Ishikawa (cell line): ENCODE results near the gene GINS2.

Source experiments
- CEBPB ChIP-seq: IDR thresholded peaks from 2 replicates; pipeline ENCODE4 v1.6.1; 2012
- CREB1 ChIP-seq: IDR thresholded peaks from 2 replicates; pipeline ENCODE4 v1.6.1; 2012; ENCODE audit warnings: low read depth
- EGR1 ChIP-seq: IDR thresholded peaks from 2 replicates; pipeline ENCODE4 v1.6.1; 2012
- EP300 ChIP-seq: IDR thresholded peaks from 2 replicates; pipeline ENCODE4 v1.6.1; 2012; ENCODE audit warnings: borderline replicate concordance
- FOXM1 ChIP-seq: IDR thresholded peaks from 2 replicates; pipeline ENCODE4 v1.6.1; 2012; ENCODE audit warnings: low read depth, borderline replicate concordance
- NFIC ChIP-seq: IDR thresholded peaks from 2 replicates; pipeline ENCODE4 v1.6.1; 2012
- RAD21 ChIP-seq: IDR thresholded peaks from 2 replicates; pipeline ENCODE4 v1.6.1; 2012; ENCODE audit warnings: low read depth
- TAF1 ChIP-seq: IDR thresholded peaks from 2 replicates; pipeline ENCODE4 v1.6.1; 2012; ENCODE audit warnings: low read depth, mild to moderate bottlenecking
- TCF12 ChIP-seq: IDR thresholded peaks from 2 replicates; pipeline ENCODE4 v1.6.1; 2012; ENCODE audit warnings: low read depth
- TEAD4 ChIP-seq: IDR thresholded peaks from 2 replicates; pipeline ENCODE4 v1.6.1; 2012
- YY1 ChIP-seq: IDR thresholded peaks from 2 replicates; pipeline ENCODE4 v1.6.1; 2012; ENCODE audit warnings: low read depth
- ZBTB7A ChIP-seq: IDR thresholded peaks from 2 replicates; pipeline ENCODE4 v1.6.1; 2012; ENCODE audit warnings: low read depth
- TF ChIP-seq, protein P1 (sequence below): IDR thresholded peaks from 2 replicates; pipeline ENCODE4 v1.6.1; 2012
- TF ChIP-seq, protein P2 (sequence below): IDR thresholded peaks from 2 replicates; pipeline ENCODE4 v1.6.1; 2012
- TF ChIP-seq, protein P3 (sequence below): IDR thresholded peaks from 2 replicates; pipeline ENCODE4 v1.6.1; 2012; ENCODE audit warnings: low read depth, mild to moderate bottlenecking

Gene GINS2

DNA sequence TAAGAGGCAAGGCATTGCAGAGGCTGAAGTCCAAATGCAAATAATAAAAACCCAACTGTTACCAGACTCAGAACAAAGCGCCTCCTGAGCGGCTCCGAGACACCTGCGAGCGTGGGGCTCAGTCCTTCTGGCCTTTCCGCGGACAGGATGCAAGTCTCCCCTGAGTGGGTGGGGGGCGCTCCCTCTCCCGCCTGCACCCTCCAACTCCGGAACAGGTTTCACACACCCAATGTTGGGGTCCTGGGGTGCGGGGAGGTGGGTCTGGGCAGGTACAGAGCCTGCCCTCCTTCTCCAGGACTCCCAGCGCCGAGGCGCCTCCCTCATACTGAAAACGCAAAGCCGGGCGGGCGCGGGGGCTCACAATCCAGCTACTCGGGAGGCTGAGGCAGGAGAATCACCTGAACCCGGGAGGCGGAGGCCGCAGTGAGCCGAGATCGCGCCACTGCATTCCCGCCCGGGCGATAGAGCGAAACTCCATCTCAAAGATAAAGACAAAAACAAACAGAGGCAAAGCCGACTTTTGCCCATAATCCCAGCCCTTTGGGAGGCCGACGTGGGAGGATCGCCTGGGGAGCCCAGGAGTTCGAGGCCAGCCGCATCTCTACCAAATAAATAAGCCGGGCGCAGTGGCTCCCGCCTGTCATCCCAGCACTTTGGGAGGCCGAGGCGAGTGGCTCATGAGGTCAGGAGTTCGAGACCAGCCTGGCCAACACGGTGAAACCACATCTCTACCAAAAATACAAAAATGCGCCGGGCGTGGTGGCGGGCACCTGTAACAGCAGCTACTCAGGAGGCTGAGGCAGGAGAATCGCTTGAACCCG lies 893 bp downstream of the GINS2 start:
- no peak for TF ChIP-seq TCF12
- no peak for TF ChIP-seq CEBPB
- no peak for TF ChIP-seq NFIC
- TF ChIP-seq ZBTB7A, result no peak
- no peak for TF ChIP-seq TEAD4
- TF ChIP-seq TAF1, result no peak
- TF ChIP-seq, protein P1, sequence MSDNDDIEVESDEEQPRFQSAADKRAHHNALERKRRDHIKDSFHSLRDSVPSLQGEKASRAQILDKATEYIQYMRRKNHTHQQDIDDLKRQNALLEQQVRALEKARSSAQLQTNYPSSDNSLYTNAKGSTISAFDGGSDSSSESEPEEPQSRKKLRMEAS, result no peak
- no peak for TF ChIP-seq EP300
- no peak for TF ChIP-seq EGR1
- no peak for TF ChIP-seq FOXM1

DNA sequence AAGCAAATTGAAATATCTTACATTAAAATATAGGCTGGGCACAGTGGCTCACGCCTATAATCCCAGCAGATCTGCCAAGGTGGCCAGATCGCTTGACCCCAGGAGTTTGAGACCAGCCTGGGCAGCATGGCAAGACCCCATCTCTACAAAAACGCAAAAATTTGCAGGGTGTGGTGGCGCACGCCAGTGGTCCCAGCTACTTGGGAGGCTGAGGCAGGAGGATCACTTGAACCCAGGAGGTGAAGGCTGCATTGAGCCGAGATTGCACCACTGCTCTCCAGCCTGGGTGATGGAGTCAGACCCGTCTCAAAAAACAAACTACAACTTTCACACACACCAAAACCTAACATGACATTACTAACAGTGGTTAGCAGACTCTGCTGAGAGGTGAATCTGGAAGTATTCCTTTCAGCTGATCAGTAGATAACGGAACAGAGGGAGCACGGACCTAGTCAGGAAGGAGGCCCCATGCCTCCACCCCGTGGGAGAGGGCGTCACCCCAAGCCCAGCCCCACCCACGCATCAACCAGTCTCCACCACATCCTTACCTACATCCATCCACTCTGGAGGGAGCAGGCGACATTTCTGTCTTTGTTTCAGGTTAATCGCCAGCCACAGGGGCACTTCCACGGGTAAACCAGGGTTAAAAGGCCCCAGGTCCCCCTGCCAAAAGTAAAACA lies 1.7 kb downstream of the GINS2 start:
- TF ChIP-seq, protein P2, sequence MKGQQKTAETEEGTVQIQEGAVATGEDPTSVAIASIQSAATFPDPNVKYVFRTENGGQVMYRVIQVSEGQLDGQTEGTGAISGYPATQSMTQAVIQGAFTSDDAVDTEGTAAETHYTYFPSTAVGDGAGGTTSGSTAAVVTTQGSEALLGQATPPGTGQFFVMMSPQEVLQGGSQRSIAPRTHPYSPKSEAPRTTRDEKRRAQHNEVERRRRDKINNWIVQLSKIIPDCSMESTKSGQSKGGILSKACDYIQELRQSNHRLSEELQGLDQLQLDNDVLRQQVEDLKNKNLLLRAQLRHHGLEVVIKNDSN, result no peak
- TF ChIP-seq YY1 (no peak), NFIC (no peak), ZBTB7A (no peak), TEAD4 (no peak)
- TF ChIP-seq, protein P1, result no peak
- TF ChIP-seq, protein P3, sequence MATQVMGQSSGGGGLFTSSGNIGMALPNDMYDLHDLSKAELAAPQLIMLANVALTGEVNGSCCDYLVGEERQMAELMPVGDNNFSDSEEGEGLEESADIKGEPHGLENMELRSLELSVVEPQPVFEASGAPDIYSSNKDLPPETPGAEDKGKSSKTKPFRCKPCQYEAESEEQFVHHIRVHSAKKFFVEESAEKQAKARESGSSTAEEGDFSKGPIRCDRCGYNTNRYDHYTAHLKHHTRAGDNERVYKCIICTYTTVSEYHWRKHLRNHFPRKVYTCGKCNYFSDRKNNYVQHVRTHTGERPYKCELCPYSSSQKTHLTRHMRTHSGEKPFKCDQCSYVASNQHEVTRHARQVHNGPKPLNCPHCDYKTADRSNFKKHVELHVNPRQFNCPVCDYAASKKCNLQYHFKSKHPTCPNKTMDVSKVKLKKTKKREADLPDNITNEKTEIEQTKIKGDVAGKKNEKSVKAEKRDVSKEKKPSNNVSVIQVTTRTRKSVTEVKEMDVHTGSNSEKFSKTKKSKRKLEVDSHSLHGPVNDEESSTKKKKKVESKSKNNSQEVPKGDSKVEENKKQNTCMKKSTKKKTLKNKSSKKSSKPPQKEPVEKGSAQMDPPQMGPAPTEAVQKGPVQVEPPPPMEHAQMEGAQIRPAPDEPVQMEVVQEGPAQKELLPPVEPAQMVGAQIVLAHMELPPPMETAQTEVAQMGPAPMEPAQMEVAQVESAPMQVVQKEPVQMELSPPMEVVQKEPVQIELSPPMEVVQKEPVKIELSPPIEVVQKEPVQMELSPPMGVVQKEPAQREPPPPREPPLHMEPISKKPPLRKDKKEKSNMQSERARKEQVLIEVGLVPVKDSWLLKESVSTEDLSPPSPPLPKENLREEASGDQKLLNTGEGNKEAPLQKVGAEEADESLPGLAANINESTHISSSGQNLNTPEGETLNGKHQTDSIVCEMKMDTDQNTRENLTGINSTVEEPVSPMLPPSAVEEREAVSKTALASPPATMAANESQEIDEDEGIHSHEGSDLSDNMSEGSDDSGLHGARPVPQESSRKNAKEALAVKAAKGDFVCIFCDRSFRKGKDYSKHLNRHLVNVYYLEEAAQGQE, result no peak

DNA sequence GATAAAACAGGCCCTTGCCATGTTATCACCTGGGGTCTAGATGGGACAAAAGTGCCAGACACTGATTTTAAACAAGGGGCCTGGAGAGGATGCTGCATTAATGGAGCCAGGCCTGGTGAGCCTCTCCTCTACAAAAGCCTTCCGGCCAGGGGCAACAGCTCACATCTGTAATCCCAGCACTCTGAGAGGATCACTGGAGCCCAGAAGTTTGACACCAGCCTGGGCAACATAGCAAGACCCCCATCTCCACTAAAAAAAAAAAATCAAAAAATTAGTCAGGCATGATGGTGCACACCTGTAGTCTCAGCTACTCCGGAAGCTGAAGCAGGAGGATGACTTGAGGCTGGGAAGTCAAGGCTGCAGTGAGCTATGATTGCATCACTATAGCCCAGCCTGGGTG lies 3.5 kb downstream of the GINS2 start:
- TF ChIP-seq, protein P3, result no peak
- no peak for TF ChIP-seq FOXM1

DNA sequence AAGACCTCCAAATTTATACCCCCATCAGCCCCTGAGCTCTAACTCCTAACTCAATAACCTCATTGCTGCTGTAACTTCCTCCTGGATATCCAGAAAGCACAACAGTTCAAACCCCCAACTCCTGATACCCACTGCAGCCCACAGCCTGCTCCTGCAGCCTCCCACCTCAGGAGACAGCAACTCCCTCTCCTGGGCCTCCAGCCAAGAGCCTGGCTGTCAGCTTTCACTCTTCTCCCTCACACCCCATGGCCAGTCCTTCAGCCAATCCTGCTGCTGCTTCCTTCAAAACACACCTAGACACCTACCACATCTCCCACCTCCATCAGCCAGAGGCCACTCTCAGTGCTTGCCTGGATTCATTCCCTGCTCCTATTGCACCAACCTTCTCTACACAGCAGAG lies 5.4 kb downstream of the GINS2 start:
- TF ChIP-seq TEAD4, result no peak
- no peak for TF ChIP-seq EGR1
- no peak for TF ChIP-seq YY1

DNA sequence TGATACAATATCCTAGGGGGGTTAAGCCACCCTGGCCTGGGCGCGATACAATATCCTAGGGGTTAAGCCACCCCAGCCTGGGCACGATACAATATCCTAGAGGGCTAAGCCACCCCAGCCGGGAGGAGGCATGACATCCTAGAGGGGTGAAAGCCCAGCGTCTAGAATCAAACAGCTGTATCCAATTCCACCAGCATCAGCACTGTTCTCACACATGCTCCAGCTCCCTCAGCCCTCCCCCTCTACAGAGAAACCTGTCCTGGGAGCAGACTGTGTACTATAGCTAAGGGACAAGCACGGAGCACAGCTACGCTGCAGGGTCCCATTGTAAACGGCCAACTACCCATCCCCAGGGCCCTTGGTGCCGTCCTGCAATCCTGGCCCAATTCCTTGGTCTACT lies 6.2 kb downstream of the GINS2 start:
- TF ChIP-seq TEAD4, result no peak
- TF ChIP-seq NFIC, result no peak
- TF ChIP-seq CEBPB, result no peak
- no peak for TF ChIP-seq TCF12
- TF ChIP-seq CREB1, result no peak
- no peak for TF ChIP-seq FOXM1
- TF ChIP-seq, protein P1, result no peak

DNA sequence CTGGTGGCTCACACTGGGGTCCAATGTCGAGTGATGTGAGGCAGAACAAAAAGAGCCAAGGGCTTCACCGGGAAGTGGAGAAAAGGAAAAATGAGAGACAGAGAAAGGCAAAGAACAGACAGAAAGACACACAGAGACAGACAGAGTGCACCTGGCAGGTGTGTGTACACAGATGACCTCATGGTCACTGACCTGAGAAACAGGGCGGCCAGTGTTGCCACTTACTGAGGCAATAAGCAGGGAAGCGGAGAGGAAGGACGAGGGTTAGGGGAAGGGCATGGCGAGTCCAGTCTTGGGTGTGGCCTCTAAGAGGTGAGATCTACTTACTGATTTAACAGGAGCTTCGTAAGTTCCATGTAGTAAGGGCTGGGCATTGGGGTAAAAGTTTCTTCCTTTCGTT lies 7.5 kb downstream of the GINS2 start:
- TF ChIP-seq RAD21 (no peak), TCF12 (no peak), CEBPB (no peak), EGR1 (no peak), TEAD4 (no peak), CREB1 (no peak), FOXM1 (no peak), TAF1 (no peak), EP300 (no peak), NFIC (no peak), YY1 (no peak), ZBTB7A (no peak)
- TF ChIP-seq, protein P1, result no peak
- TF ChIP-seq, protein P3, result no peak
- TF ChIP-seq, protein P2, result no peak
